Measurements from ENCODE around the gene CDC40.
"Not testable (repeated sequence)": the region's sequence is repeated elsewhere in the genome, so short reads cannot be mapped to it uniquely, and the experiment has no call there.

Gene CDC40

GRCh38 chr6:110214338-110214737 lies 34.1 kb downstream of the CDC40 start:
- Histone ChIP-seq H3K4me1 (ENCODE audit: control insufficient read depth, insufficient read depth, low read length) (no peaks in the 10 kb centered on the region), H3K9ac (ENCODE audit: low read length) (no peak overlapping the region), H3K27me3 (ENCODE audit: control insufficient read depth, insufficient read depth, low read length) (no peaks in the 10 kb centered on the region), H3K36me3 (ENCODE audit: control insufficient read depth, insufficient read depth, low read length) (peaks cover 7% of the 10 kb centered on the region), H3K9me3 (ENCODE audit: control insufficient read depth, low read length) (no peaks in the 10 kb centered on the region), H3K4me3 (ENCODE audit: low read length) (no peak overlapping the region)

DNA sequence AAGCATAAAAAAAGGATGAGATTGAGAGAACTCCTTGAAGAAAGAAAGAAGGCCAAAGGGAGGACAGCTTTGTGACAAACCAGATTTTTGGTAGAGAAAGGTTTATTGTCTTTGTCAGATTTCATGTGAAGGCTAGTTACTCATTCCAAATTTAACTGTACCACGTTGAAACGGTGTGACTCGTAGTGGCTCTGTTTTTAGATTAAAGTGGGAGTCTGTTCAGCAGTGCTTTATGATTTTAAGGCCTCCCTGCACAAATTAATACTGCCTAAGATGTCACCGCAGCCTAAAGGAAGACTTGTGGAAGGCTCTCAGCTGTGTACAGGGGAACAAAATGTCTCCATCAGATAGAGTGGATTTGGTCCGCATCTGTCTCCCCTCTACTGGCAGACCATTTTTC lies 35.9 kb downstream of the CDC40 start:
- Histone ChIP-seq H3K36me3 (ENCODE audit: control insufficient read depth, insufficient read depth, low read length) (peaks cover 10% of the 10 kb centered on the region), H3K9me3 (ENCODE audit: control insufficient read depth, low read length) (no peaks in the 10 kb centered on the region), H3K9ac (ENCODE audit: low read length) (no peak overlapping the region), H3K4me1 (ENCODE audit: control insufficient read depth, insufficient read depth, low read length) (no peaks in the 10 kb centered on the region), H3K4me3 (ENCODE audit: low read length) (no peak overlapping the region), H3K27me3 (ENCODE audit: control insufficient read depth, insufficient read depth, low read length) (no peaks in the 10 kb centered on the region)

DNA sequence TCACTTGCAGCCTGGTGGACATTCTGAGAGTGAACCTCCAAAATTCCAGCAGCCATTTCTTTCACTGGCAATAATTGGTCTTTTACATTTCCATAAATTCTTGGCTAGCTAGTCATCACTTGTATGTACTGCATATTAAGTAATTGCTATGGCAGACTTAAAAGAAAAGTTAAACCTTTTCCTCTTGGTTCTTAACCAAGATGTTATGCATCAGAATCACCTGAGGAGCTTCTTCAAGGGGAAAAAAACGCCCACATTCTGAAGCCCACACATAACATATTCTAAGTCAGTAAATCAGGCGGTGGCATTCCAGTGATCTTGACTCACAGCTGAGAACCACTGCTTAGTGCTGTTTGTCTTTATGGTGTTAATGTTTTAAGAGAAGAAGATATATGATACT lies 37.0 kb downstream of the CDC40 start:
- Histone ChIP-seq H3K4me3 (ENCODE audit: low read length) (no peak overlapping the region), H3K4me1 (ENCODE audit: control insufficient read depth, insufficient read depth, low read length) (no peaks in the 10 kb centered on the region), H3K36me3 (ENCODE audit: control insufficient read depth, insufficient read depth, low read length) (peaks cover 8% of the 10 kb centered on the region), H3K9ac (ENCODE audit: low read length) (no peak overlapping the region), H3K9me3 (ENCODE audit: control insufficient read depth, low read length) (no peaks in the 10 kb centered on the region), H3K27me3 (ENCODE audit: control insufficient read depth, insufficient read depth, low read length) (no peaks in the 10 kb centered on the region)

- peaks cover 6% of the 10 kb centered on the region for H3K36me3 ChIP-seq (ENCODE audit: control insufficient read depth, insufficient read depth, low read length)
- H3K27me3 ChIP-seq (ENCODE audit: control insufficient read depth, insufficient read depth, low read length) = no peaks in the 10 kb centered on the region
- no peak overlapping the region for H3K9ac ChIP-seq (ENCODE audit: low read length)
Observed at GRCh38 chr6:110221738-110222137, 41.5 kb downstream of the CDC40 start.

DNA sequence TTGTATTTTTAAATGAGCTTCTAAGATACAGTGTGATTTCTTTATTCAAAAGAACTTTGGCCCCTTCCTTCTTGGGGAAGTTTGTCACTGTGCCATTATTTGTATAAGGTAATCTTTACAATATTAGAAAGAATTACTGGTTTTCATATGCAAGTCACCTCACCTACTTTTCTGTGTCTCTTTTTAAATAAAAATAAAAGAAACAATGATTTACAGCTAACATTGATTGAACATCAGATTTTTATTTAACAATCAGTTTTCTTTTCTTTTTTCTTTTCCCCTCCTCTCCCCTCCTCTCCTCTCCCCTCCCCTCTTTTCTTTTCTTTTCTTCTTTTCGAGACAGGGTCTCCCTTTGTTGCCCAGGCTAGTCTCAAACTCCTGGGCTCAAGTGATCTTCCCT lies 46.0 kb downstream of the CDC40 start:
- Histone ChIP-seq H3K4me3 (ENCODE audit: low read length) (no peak overlapping the region), H3K9ac (ENCODE audit: low read length) (no peak overlapping the region), H3K4me1 (ENCODE audit: control insufficient read depth, insufficient read depth, low read length) (no peaks in the 10 kb centered on the region), H3K9me3 (ENCODE audit: control insufficient read depth, low read length) (no peaks in the 10 kb centered on the region), H3K36me3 (ENCODE audit: control insufficient read depth, insufficient read depth, low read length) (no peaks in the 10 kb centered on the region), H3K27me3 (ENCODE audit: control insufficient read depth, insufficient read depth, low read length) (no peaks in the 10 kb centered on the region)

More at GRCh38 chr6:110221738-110222137, 41.5 kb downstream of the CDC40 start:
- Histone ChIP-seq H3K4me3 (ENCODE audit: low read length) (no peak overlapping the region), H3K9me3 (ENCODE audit: control insufficient read depth, low read length) (no peaks in the 10 kb centered on the region), H3K4me1 (ENCODE audit: control insufficient read depth, insufficient read depth, low read length) (no peaks in the 10 kb centered on the region)

DNA sequence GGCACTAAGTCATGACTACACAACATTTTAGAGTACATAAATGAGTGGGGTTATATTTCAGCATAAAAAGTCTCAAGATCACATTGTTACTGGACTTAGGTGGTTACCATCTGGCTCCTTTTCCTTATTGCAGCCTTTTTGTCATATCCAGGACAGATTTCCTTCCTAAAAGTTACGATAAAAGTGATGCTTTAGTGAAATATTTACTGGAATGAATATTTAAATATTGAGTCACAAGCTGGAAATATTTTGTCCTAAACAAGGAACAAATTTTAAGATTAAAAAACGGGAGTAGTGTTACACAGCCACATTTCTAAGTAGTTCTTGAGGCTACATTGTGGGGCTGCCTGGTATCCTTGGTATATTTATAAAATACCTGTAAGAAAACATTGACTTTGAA lies 52.2 kb downstream of the CDC40 start:
- Histone ChIP-seq H3K9ac (ENCODE audit: low read length) (no peak overlapping the region), H3K36me3 (ENCODE audit: control insufficient read depth, insufficient read depth, low read length) (no peaks in the 10 kb centered on the region), H3K4me3 (ENCODE audit: low read length) (no peak overlapping the region), H3K4me1 (ENCODE audit: control insufficient read depth, insufficient read depth, low read length) (no peaks in the 10 kb centered on the region), H3K9me3 (ENCODE audit: control insufficient read depth, low read length) (no peaks in the 10 kb centered on the region), H3K27me3 (ENCODE audit: control insufficient read depth, insufficient read depth, low read length) (no peaks in the 10 kb centered on the region)

GRCh38 chr6:110233770-110234374 lies 53.6 kb downstream of the CDC40 start:
- H3K36me3 ChIP-seq (ENCODE audit: control insufficient read depth, insufficient read depth, low read length) = no peaks in the 10 kb centered on the region
- H3K4me3 ChIP-seq (ENCODE audit: low read length) = no peak overlapping the region
- H3K27me3 ChIP-seq (ENCODE audit: control insufficient read depth, insufficient read depth, low read length) = no peaks in the 10 kb centered on the region
- no peak overlapping the region for H3K9ac ChIP-seq (ENCODE audit: low read length)
- no peaks in the 10 kb centered on the region for H3K4me1 ChIP-seq (ENCODE audit: control insufficient read depth, insufficient read depth, low read length)
- no peaks in the 10 kb centered on the region for H3K9me3 ChIP-seq (ENCODE audit: control insufficient read depth, low read length)

DNA sequence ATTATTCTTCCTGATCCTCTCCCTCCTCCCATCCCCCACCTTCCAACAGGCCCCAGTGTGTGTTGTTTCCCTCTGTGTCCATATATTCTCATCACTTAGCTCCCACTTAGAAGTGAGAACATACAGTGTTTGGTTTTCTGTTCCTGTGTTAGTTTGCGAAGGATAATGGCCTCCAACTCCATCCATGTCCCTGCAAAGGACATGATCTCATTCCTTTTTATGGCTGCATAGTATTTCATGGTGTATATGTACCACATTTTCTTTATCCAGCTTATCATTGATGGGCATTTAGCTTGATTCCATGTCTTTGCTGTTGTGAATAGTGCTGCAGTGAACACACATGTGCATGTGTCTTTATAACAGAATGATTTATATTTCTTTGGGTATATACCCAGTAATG lies 55.8 kb downstream of the CDC40 start:
- H3K27me3 ChIP-seq (ENCODE audit: control insufficient read depth, insufficient read depth, low read length); H3K36me3 ChIP-seq (ENCODE audit: control insufficient read depth, insufficient read depth, low read length); H3K9me3 ChIP-seq (ENCODE audit: control insufficient read depth, low read length); H3K9ac ChIP-seq (ENCODE audit: low read length); H3K4me1 ChIP-seq (ENCODE audit: control insufficient read depth, insufficient read depth, low read length); H3K4me3 ChIP-seq (ENCODE audit: low read length): not testable (repeated sequence)

GRCh38 chr6:110239526-110240274 lies 59.5 kb downstream of the CDC40 start:
- H3K9ac ChIP-seq (ENCODE audit: low read length) = no peak overlapping the region
- H3K27me3 ChIP-seq (ENCODE audit: control insufficient read depth, insufficient read depth, low read length) = no peaks in the 10 kb centered on the region
- H3K9me3 ChIP-seq (ENCODE audit: control insufficient read depth, low read length) = no peaks in the 10 kb centered on the region

DNA sequence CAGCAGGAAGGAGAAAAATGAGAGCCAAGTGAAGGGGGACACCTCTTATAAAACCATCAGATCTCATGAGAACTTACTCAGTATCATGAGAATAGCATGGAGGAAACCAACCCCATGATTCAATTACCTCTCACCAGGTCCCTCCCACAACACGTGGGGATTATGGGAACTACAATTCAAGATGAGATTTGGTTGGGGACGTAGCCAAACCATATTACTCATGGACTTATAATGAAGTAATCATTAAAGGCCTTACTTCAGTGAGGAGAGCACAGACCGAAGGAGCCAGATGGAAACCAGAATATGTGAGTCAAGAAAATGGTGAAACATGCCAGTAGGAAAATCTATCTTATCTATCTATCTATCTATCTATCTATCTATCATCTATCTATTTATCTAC lies 64.4 kb downstream of the CDC40 start:
- H3K4me1 ChIP-seq (ENCODE audit: control insufficient read depth, insufficient read depth, low read length); H3K9ac ChIP-seq (ENCODE audit: low read length): not testable (repeated sequence)

More at GRCh38 chr6:110239526-110240274, 59.5 kb downstream of the CDC40 start:
- Histone ChIP-seq H3K4me3 (ENCODE audit: low read length) (no peak overlapping the region), H3K4me1 (ENCODE audit: control insufficient read depth, insufficient read depth, low read length) (no peaks in the 10 kb centered on the region), H3K36me3 (ENCODE audit: control insufficient read depth, insufficient read depth, low read length) (no peaks in the 10 kb centered on the region)

DNA sequence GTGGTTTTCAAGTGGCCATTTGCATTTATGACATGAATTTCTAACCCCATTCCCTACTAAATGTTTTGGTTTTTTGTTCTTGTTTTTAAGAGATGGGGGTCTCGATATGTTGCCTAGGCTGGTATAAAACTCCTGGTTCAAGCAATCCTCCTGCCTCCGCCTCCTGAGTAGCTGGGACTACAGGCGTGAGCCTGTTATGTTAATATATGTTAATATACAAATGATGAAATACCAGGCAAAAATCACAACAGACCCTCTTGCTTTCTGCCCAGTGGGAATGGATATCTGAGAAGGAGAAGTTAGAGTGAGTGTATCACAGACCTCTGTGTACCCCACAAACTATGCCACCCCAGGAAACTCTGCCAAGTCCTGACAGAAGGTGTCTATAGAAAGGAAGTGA lies 66.2 kb downstream of the CDC40 start:
- H3K4me3 ChIP-seq (ENCODE audit: low read length) = no peak overlapping the region
- H3K36me3 ChIP-seq (ENCODE audit: control insufficient read depth, insufficient read depth, low read length) = no peaks in the 10 kb centered on the region
- H3K4me1 ChIP-seq (ENCODE audit: control insufficient read depth, insufficient read depth, low read length) = no peaks in the 10 kb centered on the region
- H3K9ac ChIP-seq (ENCODE audit: low read length) = no peak overlapping the region
- no peaks in the 10 kb centered on the region for H3K9me3 ChIP-seq (ENCODE audit: control insufficient read depth, low read length)
- no peaks in the 10 kb centered on the region for H3K27me3 ChIP-seq (ENCODE audit: control insufficient read depth, insufficient read depth, low read length)

More for the DNA sequence above, 64.4 kb downstream of the CDC40 start:
- not testable (repeated sequence) for H3K9me3 ChIP-seq (ENCODE audit: control insufficient read depth, low read length); H3K4me3 ChIP-seq (ENCODE audit: low read length); H3K36me3 ChIP-seq (ENCODE audit: control insufficient read depth, insufficient read depth, low read length); H3K27me3 ChIP-seq (ENCODE audit: control insufficient read depth, insufficient read depth, low read length)

GRCh38 chr6:110246900-110247546 lies 66.8 kb downstream of the CDC40 start:
- Histone ChIP-seq H3K4me3 (ENCODE audit: low read length) (no peak overlapping the region), H3K4me1 (ENCODE audit: control insufficient read depth, insufficient read depth, low read length) (no peaks in the 10 kb centered on the region), H3K36me3 (ENCODE audit: control insufficient read depth, insufficient read depth, low read length) (no peaks in the 10 kb centered on the region), H3K9ac (ENCODE audit: low read length) (no peak overlapping the region), H3K9me3 (ENCODE audit: control insufficient read depth, low read length) (no peaks in the 10 kb centered on the region), H3K27me3 (ENCODE audit: control insufficient read depth, insufficient read depth, low read length) (no peaks in the 10 kb centered on the region)

Measured in mucosa of stomach (tissue), 1 donor.